Vagina (tissue), 2 donors: ENCODE data around the gene CRISPLD2. TPM values are rescaled to one million over a fixed set of nuclear protein-coding genes. Genes with fewer than 3 reads are reported as not detected.

Source experiments
- DNase-seq, 2 donors: peaks; one replicate each; pipeline ENCODE4 v3.0.0-alpha.2; 2017; ENCODE audit errors: extremely low spot score in 2 of 2
- H3K27ac ChIP-seq: fragments of 200-600 bp; sonication (generic); one replicate; pipeline ENCODE4 v1.5.1; 2019
- H3K27me3 ChIP-seq: fragments of 200-600 bp; sonication (generic); one replicate; pipeline ENCODE4 v1.5.1; 2019
- H3K36me3 ChIP-seq, 2 donors: fragments of 200-600 bp; sonication (generic); one replicate each; pipeline ENCODE4 v1.5.1; 2017 to 2019
- H3K4me1 ChIP-seq: fragments of 200-600 bp; sonication (generic); one replicate; pipeline ENCODE4 v1.5.1; 2019
- H3K4me3 ChIP-seq, 2 donors: fragments of 200-600 bp; sonication (generic); 1 replicate in 1 of 2; 2 replicates in 1 of 2; pipeline ENCODE4 v1.5.1; 2016 to 2019
- H3K9me3 ChIP-seq: fragments of 200-600 bp; sonication (generic); one replicate; pipeline ENCODE4 v1.5.1; 2019
- CTCF ChIP-seq, 3 experiments: fragments of 450-650 bp in 2 of 3; fragments of 200-600 bp in 1 of 3; sonication (generic) in 1 of 3; IDR thresholded peaks; one replicate each; pipeline ENCODE4 v1.5.1; 2017 to 2019; ENCODE audit warnings: antibody characterized with exemption in 3 of 3, mild to moderate bottlenecking in 2 of 3, moderate library complexity in 2 of 3
- POLR2A ChIP-seq, 2 donors: fragments of 450-650 bp; IDR thresholded peaks; one replicate each; pipeline ENCODE4 v1.6.1; 2017; ENCODE audit warnings: antibody characterized with exemption in 2 of 2, mild to moderate bottlenecking in 2 of 2, moderate library complexity in 2 of 2
- POLR2AphosphoS5 ChIP-seq, 2 donors: sonication (generic); formaldehyde crosslinking; IDR thresholded peaks; one replicate each; pipeline ENCODE4 v1.9.0; 2017; ENCODE audit warnings: antibody characterized with exemption in 2 of 2, mild to moderate bottlenecking in 2 of 2, low read depth in 1 of 2; ENCODE audit not compliant: insufficient read depth in 1 of 2
- intact Hi-C: fragments of 100-400 bp; cut with DNase I; formaldehyde crosslinking; loops from one replicate; pipeline ENCODE4 v1.15.1; 2023
- total RNA-seq: library from RNA; depleted of rRNA; stranded (reverse); fragments of >200 nt; gene quantifications from one replicate; pipeline ENCODE4 v1.2.3, GENCODE V29; 2016

The CRISPLD2 gene
- total RNA-seq, 1 donor from 2014 or later = 320 TPM

DNA sequence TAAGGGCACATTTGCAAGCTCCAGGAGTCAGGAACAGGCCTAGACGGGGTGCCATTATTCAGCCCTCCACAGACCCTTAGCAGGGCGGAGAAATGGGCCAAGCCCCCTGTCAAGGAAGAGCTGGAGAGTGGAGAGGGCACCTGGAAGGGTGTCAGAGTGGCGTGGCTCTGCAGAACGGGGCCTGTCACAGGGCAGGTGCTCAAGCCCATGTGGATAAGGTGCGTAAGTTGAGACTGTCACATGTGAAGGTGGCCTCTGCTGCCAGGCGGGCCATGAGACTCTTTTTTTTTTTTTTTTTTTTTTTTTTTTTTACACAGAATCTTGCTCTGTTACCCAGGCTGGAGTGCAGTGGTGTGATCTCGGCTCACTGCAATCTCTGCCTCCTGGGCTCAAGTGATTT is 12.0 kb upstream of the CRISPLD2 start:
- Histone ChIP-seq H3K4me1 (peaks cover 7% of the 10 kb centered on the region), H3K4me3 (no peak overlapping the region), H3K9me3 (no peaks in the 10 kb centered on the region), H3K27ac (no peak overlapping the region), H3K27me3 (no peaks in the 10 kb centered on the region), H3K36me3 (no peaks in the 10 kb centered on the region)
- no peak for DNase-seq
- TF ChIP-seq CTCF (IDR thresholded peaks at IDR 0.05) = no peak
- TF ChIP-seq POLR2AphosphoS5 (IDR thresholded peaks at IDR 0.05; ENCODE audit: insufficient read depth in 1 of 2, low read depth in 1 of 2) = no peak
- no peak for TF ChIP-seq POLR2A (IDR thresholded peaks at IDR 0.05)
- intact Hi-C loops = no loop called here

- Histone ChIP-seq H3K27ac (no peak overlapping the region), H3K4me3 (no peak overlapping the region), H3K4me1 (peaks cover 7% of the 10 kb centered on the region), H3K9me3 (no peaks in the 10 kb centered on the region), H3K36me3 (no peaks in the 10 kb centered on the region), H3K27me3 (no peaks in the 10 kb centered on the region)
- intact Hi-C loops = no loop called here
- TF ChIP-seq POLR2AphosphoS5 (IDR thresholded peaks at IDR 0.05; ENCODE audit: insufficient read depth in 1 of 2, low read depth in 1 of 2) (no peak), POLR2A (IDR thresholded peaks at IDR 0.05) (no peak), CTCF (IDR thresholded peaks at IDR 0.05) (no peak)
- DNase-seq = no peak
These were observed 11.0 kb upstream of the CRISPLD2 start for GRCh38 chr16:84808826-84809225.

DNA sequence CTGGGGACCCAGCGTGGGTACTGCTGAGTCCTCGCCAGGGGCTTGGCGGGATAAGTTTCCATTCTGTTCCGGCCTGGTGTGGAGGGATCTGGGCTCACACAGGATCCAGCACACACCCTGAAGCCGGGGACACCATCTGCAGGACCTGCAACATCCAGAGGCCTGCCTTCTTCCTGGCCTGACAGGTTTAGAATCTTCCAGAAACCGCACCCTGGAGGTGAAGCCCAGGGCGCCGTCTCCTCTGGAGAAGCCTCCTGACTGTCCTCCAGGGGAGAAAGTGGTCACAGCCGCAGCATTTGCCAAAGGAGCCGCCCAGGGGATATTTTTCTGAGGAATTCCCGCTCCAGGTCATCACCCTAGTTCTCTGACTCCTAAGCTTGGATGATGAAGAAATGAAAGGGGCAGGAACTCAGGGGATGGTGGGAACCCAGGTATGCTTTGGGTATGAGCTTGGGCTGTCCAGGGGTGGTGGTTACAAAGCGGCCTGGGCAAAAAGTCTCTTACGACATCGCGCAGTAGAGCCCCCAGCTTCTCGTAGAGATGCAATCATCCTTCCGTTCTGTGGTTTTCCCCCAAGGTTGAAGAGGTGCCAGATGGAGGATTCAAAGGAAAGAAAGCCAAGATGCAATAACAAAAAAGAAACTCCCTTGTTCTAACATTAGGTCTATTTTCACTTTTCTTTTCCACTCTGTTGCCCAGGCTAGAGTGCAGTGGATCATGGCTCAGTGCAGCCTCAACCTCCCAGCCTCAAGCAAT is 9.1 kb upstream of the CRISPLD2 start:
- peaks cover 7% of the 10 kb centered on the region for H3K4me1 ChIP-seq
- intact Hi-C loops = no loop called here
- no peaks in the 10 kb centered on the region for H3K9me3 ChIP-seq
- H3K27ac ChIP-seq = peak overlapping the region; percentile 69
- no peak for DNase-seq
- H3K4me3 ChIP-seq = no peak overlapping the region
- H3K36me3 ChIP-seq = no peaks in the 10 kb centered on the region
- TF ChIP-seq POLR2A (IDR thresholded peaks at IDR 0.05) (no peak), CTCF (IDR thresholded peaks at IDR 0.05) (no peak), POLR2AphosphoS5 (IDR thresholded peaks at IDR 0.05; ENCODE audit: insufficient read depth in 1 of 2, low read depth in 1 of 2) (no peak)
- no peaks in the 10 kb centered on the region for H3K27me3 ChIP-seq

DNA sequence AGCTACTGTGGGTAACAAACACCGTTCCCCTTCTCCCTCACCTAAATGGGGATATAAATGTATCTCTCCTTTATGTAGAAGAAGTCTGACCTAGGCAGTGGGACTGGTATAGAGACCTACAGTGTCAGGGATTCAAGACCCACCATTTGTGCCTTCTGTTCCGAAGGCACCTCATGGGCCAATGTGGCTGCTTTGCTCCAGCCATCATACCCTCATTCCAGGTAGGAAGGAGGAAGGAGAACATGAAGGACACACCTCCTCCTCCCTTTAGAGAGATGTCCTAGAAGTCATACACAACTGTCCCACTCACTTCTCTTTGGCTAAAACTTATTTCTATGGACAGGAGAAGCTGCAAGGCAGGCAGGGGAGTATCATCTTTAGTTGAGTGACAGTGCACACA is 8.3 kb upstream of the CRISPLD2 start:
- TF ChIP-seq CTCF (IDR thresholded peaks at IDR 0.05) (no peak), POLR2AphosphoS5 (IDR thresholded peaks at IDR 0.05; ENCODE audit: insufficient read depth in 1 of 2, low read depth in 1 of 2) (no peak), POLR2A (IDR thresholded peaks at IDR 0.05) (no peak)
- no peaks in the 10 kb centered on the region for H3K27me3 ChIP-seq
- no peak for DNase-seq
- no peaks in the 10 kb centered on the region for H3K36me3 ChIP-seq
- intact Hi-C loops = no loop called here
- H3K4me1 ChIP-seq = peaks cover 7% of the 10 kb centered on the region
- no peak overlapping the region for H3K4me3 ChIP-seq
- peak overlapping the region; percentile 69 for H3K27ac ChIP-seq
- no peaks in the 10 kb centered on the region for H3K9me3 ChIP-seq

- TF ChIP-seq POLR2A (IDR thresholded peaks at IDR 0.05) = no peak
- no peak for TF ChIP-seq POLR2AphosphoS5 (IDR thresholded peaks at IDR 0.05; ENCODE audit: insufficient read depth in 1 of 2, low read depth in 1 of 2)
- TF ChIP-seq CTCF (IDR thresholded peaks at IDR 0.05) = no peak
- Histone ChIP-seq H3K9me3 (no peaks in the 10 kb centered on the region), H3K4me3 (no peak overlapping the region), H3K27me3 (no peaks in the 10 kb centered on the region), H3K4me1 (peaks cover 7% of the 10 kb centered on the region), H3K36me3 (no peaks in the 10 kb centered on the region), H3K27ac (no peak overlapping the region)
- intact Hi-C loops = no loop called here
- DNase-seq = no peak
These were observed 6.4 kb upstream of the CRISPLD2 start for GRCh38 chr16:84813141-84813934.
